Ovary (tissue), 9 donors: Measurements from ENCODE around the gene KIZ. TPM values are rescaled to one million over a fixed set of nuclear protein-coding genes. Genes with fewer than 3 reads are reported as not detected.

Source experiments
- DNase-seq, 5 donors: peaks; one replicate each; pipeline ENCODE4 v3.0.0-alpha.2; 2019 to 2020
- H3K27ac ChIP-seq, 2 donors: fragments of 200-600 bp; one replicate each; pipeline versions ENCODE4 v1.5.1 to v1.8.0; 2019 to 2022
- H3K27me3 ChIP-seq: fragments of 200-600 bp; one replicate; pipeline ENCODE4 v1.8.0; 2022
- H3K36me3 ChIP-seq: fragments of 200-600 bp; sonication (generic); one replicate; pipeline ENCODE4 v1.5.1; 2019
- H3K4me1 ChIP-seq: one replicate; pipeline ENCODE4 v1.8.1; 2013; ENCODE audit warnings: mild to moderate bottlenecking, moderate library complexity; ENCODE audit not compliant: insufficient read depth
- H3K4me3 ChIP-seq: fragments of 200-600 bp; sonication (generic); one replicate; pipeline ENCODE4 v1.5.1; 2017
- H3K9me3 ChIP-seq, 2 donors: fragments of 200-600 bp in 1 of 2; sonication (generic) in 1 of 2; one replicate each; pipeline versions ENCODE4 v1.5.1 to v1.8.1; 2013 to 2019; ENCODE audit warnings: mild to moderate bottlenecking in 1 of 2, moderate library complexity in 1 of 2
- EP300 ChIP-seq: sonication (generic); formaldehyde crosslinking; IDR thresholded peaks from one replicate; pipeline ENCODE4 v1.6.1; 2017; ENCODE audit warnings: antibody characterized with exemption
- POLR2A ChIP-seq: fragments of 450-650 bp; IDR thresholded peaks from one replicate; pipeline ENCODE4 v1.6.1; 2017; ENCODE audit warnings: antibody characterized with exemption, mild to moderate bottlenecking, moderate library complexity
- WGBS, 3 donors: extraction: QIAGEN DNeasy Blood & Tissue Kit in 1 of 3; methylation state at CpG; one replicate each; pipeline versions ENCODE4 v1.1.5 to v1.1.7; 2013 to 2017; 5-methylcytosine and 5-hydroxymethylcytosine counted together
- intact Hi-C, 4 donors: fragments of 100-400 bp; cut with DNase I; formaldehyde crosslinking; loops; one replicate each; pipeline versions ENCODE4 v1.11.0 to v1.15.1; 2022 to 2023
- polyA plus RNA-seq, 2 donors: library from polyadenylated mRNA; stranded (reverse); fragments of 200-250 nt in 1 of 2; fragments of 350-450 nt in 1 of 2; fragmentation: Illumina TruSeq in 1 of 2; extraction: RNeasy Lipid Tissue Mini Kit (QIAGEN cat#74804) in 1 of 2; gene quantifications; one replicate each; pipeline ENCODE4 v1.2.3, GENCODE V29; 2013 to 2014
- total RNA-seq, 7 donors: library from RNA; depleted of rRNA in 2 of 7; stranded (reverse); fragments of >200 nt in 2 of 7; fragmentation: NEBNext Ultra II Directional in 3 of 7; extraction: Animal tissue kit (Norgen Biotek cat#: 25700) in 3 of 7; gene quantifications; one replicate each; pipeline versions ENCODE4 v1.1.0 to v1.2.4, GENCODE V29; 2016 to 2023
- TF ChIP-seq, protein P1 (sequence below), 3 donors: fragments of 450-650 bp in 2 of 3; fragments of 200-600 bp in 1 of 3; IDR thresholded peaks; one replicate each; pipeline versions ENCODE4 v1.5.1 to v1.8.0; 2016 to 2022; ENCODE audit warnings: antibody characterized with exemption in 3 of 3, mild to moderate bottlenecking in 1 of 3
- donor health status: DM: no; HTN: no; CAD: no; lungs with moderate emphysema.
- donor health status: DM: no; HTN: no; CAD: no.
- donor health status: Bipolar disorder and iron deficiency.
- donor health status: DM: yes; HTN: yes; CAD: no.
- donor health status: DM: no; HTN: no; CAD: no.
- donor health status: DM: yes; HTN: yes; CAD: no.

KIZ gene
- total and polyA plus RNA-seq, 9 donors, result 20.5 to 59.5 (median 42.1) TPM

DNA sequence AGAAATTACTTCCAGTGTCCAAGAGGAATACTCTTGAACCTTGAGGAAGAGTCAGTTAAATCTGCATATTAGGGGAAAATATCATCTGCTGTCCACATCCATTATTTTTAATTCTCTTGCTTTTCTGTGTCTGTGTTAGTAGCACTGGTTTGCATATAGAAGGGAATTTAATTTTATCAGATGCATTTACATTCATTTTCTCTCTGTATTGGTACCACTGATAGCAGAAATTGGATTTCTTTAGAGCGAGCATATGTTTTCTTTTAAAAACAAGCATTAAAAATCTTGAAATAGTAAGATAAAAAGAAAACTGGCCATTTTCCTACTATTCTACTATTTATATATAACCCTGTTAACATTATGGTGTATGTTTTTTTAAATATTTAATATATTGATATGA is 83.8 kb downstream of the KIZ start:
- TF ChIP-seq EP300 (no peak), POLR2A (no peak)
- TF ChIP-seq, protein P1, sequence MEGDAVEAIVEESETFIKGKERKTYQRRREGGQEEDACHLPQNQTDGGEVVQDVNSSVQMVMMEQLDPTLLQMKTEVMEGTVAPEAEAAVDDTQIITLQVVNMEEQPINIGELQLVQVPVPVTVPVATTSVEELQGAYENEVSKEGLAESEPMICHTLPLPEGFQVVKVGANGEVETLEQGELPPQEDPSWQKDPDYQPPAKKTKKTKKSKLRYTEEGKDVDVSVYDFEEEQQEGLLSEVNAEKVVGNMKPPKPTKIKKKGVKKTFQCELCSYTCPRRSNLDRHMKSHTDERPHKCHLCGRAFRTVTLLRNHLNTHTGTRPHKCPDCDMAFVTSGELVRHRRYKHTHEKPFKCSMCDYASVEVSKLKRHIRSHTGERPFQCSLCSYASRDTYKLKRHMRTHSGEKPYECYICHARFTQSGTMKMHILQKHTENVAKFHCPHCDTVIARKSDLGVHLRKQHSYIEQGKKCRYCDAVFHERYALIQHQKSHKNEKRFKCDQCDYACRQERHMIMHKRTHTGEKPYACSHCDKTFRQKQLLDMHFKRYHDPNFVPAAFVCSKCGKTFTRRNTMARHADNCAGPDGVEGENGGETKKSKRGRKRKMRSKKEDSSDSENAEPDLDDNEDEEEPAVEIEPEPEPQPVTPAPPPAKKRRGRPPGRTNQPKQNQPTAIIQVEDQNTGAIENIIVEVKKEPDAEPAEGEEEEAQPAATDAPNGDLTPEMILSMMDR (IDR thresholded peaks at IDR 0.05), result no peak
- Histone ChIP-seq H3K4me3 (no peak overlapping the region), H3K36me3 (no peaks in the 10 kb centered on the region), H3K9me3 (no peaks in the 10 kb centered on the region), H3K27me3 (no peaks in the 10 kb centered on the region), H3K27ac (no peak overlapping the region), H3K4me1 (no peaks in the 10 kb centered on the region)
- intact Hi-C loops, result no loop called here
- no peak for DNase-seq
- WGBS, 3 donors, result 96 to 100% (median 100%) methylated on average over 1 of the region's 1 CpG

DNA sequence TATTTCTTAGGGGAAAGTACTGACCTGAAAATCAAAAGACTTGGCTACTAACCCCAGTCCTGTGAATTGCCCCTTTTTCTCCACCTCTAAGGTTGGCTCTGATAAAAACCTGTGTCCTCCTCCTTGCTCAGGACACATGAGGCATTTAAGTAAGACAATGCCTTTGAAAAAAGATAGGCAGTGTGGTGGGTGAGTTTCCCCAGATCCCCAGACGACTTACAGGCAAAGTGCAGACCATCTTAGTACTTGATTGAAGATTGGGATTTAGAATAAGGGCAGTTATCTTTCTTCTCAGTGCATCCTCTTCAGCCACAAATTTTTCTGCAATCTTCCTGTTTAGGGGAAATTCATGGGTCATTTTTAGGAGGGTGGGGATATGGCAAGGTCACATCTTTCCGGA is 87.8 kb downstream of the KIZ start:
- H3K9me3 ChIP-seq, result no peaks in the 10 kb centered on the region
- WGBS, 3 donors, result 74 to 83% (median 75%) methylated on average over 2 of the region's 2 CpGs
- TF ChIP-seq, protein P1 (IDR thresholded peaks at IDR 0.05), result no peak
- no peak for TF ChIP-seq POLR2A
- no peak for TF ChIP-seq EP300
- H3K36me3 ChIP-seq, result no peaks in the 10 kb centered on the region
- no peak overlapping the region for H3K27ac ChIP-seq
- intact Hi-C loops, result no loop called here
- no peak for DNase-seq
- no peaks in the 10 kb centered on the region for H3K27me3 ChIP-seq
- no peaks in the 10 kb centered on the region for H3K4me1 ChIP-seq
- no peak overlapping the region for H3K4me3 ChIP-seq

DNA sequence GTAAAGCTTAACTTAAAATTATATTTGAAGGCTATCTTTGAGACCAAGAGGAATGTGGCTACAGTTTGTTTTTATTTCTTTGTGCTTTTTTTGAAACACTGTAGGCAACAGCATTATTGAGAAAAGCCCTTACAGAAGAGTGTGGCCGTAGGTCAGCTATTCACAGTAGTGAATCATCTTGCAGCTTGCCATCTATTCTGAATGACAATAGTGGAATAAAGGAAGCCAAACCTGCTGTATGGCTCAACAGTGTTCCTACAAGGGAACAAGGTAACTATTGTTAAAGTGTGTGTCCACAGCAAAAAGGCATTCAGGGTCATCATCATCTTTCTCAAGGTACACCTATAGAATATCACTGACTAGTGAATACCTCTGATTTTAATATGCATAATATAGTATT is 88.5 kb downstream of the KIZ start:
- intact Hi-C loops, result no loop called here
- Histone ChIP-seq H3K27me3 (no peaks in the 10 kb centered on the region), H3K4me3 (no peak overlapping the region), H3K9me3 (no peaks in the 10 kb centered on the region), H3K4me1 (no peaks in the 10 kb centered on the region), H3K36me3 (no peaks in the 10 kb centered on the region), H3K27ac (no peak overlapping the region)
- TF ChIP-seq, protein P1 (IDR thresholded peaks at IDR 0.05), result no peak
- TF ChIP-seq POLR2A (no peak), EP300 (no peak)
- DNase-seq, result no peak
- 41 to 63% (median 48%) methylated on average over 1 of the region's 1 CpG for WGBS, 3 donors

DNA sequence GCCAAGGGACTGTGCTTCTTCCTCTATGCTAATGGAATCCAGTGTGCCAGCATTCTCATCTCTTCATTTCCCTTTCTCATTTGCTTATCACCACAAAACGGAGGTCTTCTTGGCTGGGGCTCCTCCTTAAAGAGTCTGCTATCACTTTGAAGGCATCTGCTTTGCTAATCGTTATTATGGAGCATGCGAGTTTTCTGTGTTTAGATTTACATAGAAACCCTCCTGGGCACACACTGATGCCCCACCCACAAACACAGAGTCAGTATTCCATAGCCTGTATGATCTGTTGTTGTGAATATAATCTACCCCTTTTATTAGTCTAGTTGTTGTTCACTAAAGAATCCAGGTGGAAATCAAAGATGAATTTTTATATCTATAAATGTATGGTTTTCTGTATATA is 93.8 kb downstream of the KIZ start:
- H3K4me3 ChIP-seq, result no peak overlapping the region
- intact Hi-C loops, result no loop called here
- no peaks in the 10 kb centered on the region for H3K36me3 ChIP-seq
- no peaks in the 10 kb centered on the region for H3K9me3 ChIP-seq
- H3K27me3 ChIP-seq, result no peaks in the 10 kb centered on the region
- WGBS, 3 donors, result 65 to 75% (median 67%) methylated on average over 3 of the region's 3 CpGs
- DNase-seq, result no peak
- TF ChIP-seq POLR2A (no peak), EP300 (no peak)
- TF ChIP-seq, protein P1 (IDR thresholded peaks at IDR 0.05), result no peak
- H3K27ac ChIP-seq, result no peak overlapping the region
- no peaks in the 10 kb centered on the region for H3K4me1 ChIP-seq

- no peak for DNase-seq
- no peaks in the 10 kb centered on the region for H3K36me3 ChIP-seq
- WGBS, 3 donors, result 52 to 76% (median 65%) methylated on average over 4 of the region's 4 CpGs
- intact Hi-C loops, result no loop called here
- no peaks in the 10 kb centered on the region for H3K9me3 ChIP-seq
- TF ChIP-seq EP300 (no peak), POLR2A (no peak)
- TF ChIP-seq, protein P1 (IDR thresholded peaks at IDR 0.05), result no peak
- no peak overlapping the region for H3K4me3 ChIP-seq
- no peak overlapping the region for H3K27ac ChIP-seq
- peaks cover 8% of the 10 kb centered on the region for H3K4me1 ChIP-seq
- H3K27me3 ChIP-seq, result no peaks in the 10 kb centered on the region
These were observed 98.3 kb downstream of the KIZ start for GRCh38 chr20:21224217-21224616.
